HepG2 (cell line): ENCODE measurements around the gene HNF1B. TPM values are rescaled to one million over a fixed set of nuclear protein-coding genes. Genes with fewer than 3 reads are reported as not detected.

Source experiments
- CCDC6 ChIP-seq: sonication (generic); formaldehyde crosslinking; IDR thresholded peaks from 2 replicates; pipeline ENCODE4 v1.8.1; 2022; ENCODE audit warnings: mild to moderate bottlenecking, missing genetic modification reagents, moderate library complexity
- CTCF ChIP-seq: sonication (generic); formaldehyde crosslinking; IDR thresholded peaks from 2 replicates; pipeline ENCODE4 v1.5.0; 2020; ENCODE audit warnings: mild to moderate bottlenecking, missing genetic modification reagents, moderate library complexity
- DR1 ChIP-seq: sonication (generic); formaldehyde crosslinking; IDR thresholded peaks from 2 replicates; pipeline ENCODE4 v1.8.0; 2021; ENCODE audit warnings: mild to moderate bottlenecking, missing genetic modification reagents, inconsistent platforms
- EEA1 ChIP-seq: sonication (generic); formaldehyde crosslinking; IDR thresholded peaks from 2 replicates; pipeline ENCODE4 v1.5.1; 2020; ENCODE audit warnings: mild to moderate bottlenecking, missing genetic modification reagents, borderline replicate concordance
- FOXK1 ChIP-seq: sonication (generic); formaldehyde crosslinking; IDR thresholded peaks from 2 replicates; pipeline ENCODE4 v1.4.0; 2020; ENCODE audit warnings: low read depth, missing genetic modification reagents, borderline replicate concordance
- KDM2A ChIP-seq: sonication (generic); formaldehyde crosslinking; IDR thresholded peaks from 2 replicates; pipeline ENCODE4 v1.4.0; 2020; ENCODE audit warnings: low read depth, missing genetic modification reagents, borderline replicate concordance
- KLF11 ChIP-seq: IDR thresholded peaks from 2 replicates; pipeline ENCODE4 v1.6.1; 2016; ENCODE audit warnings: missing compliant biosample characterization
- MAFF ChIP-seq: IDR thresholded peaks from 2 replicates; pipeline ENCODE4 v1.6.1; 2011; ENCODE audit warnings: low read depth, low read length, improper control_type of control experiment
- NRL ChIP-seq: sonication (generic); formaldehyde crosslinking; IDR thresholded peaks from 2 replicates; pipeline ENCODE4 v1.5.0; 2020; ENCODE audit warnings: missing genetic modification reagents, mild to moderate bottlenecking, moderate library complexity, borderline replicate concordance
- PRMT3 ChIP-seq: sonication (generic); formaldehyde crosslinking; IDR thresholded peaks from 2 replicates; pipeline ENCODE4 v1.8.1; 2022; ENCODE audit warnings: low read depth, mild to moderate bottlenecking, moderate library complexity, missing genetic modification reagents, borderline replicate concordance
- RBFOX2 ChIP-seq: fragments of 200-400 bp; formaldehyde crosslinking; IDR thresholded peaks from 2 replicates; pipeline ENCODE4 v1.6.1; 2017; ENCODE audit warnings: low read depth, mild to moderate bottlenecking, low read length
- SIN3A ChIP-seq: IDR thresholded peaks from 2 replicates; pipeline ENCODE4 v1.6.1; 2011; ENCODE audit warnings: low read depth, mild to moderate bottlenecking, control low read depth, low read length, borderline replicate concordance
- TBX3 ChIP-seq: fragments of 450-650 bp; IDR thresholded peaks from 2 replicates; pipeline ENCODE4 v1.6.1; 2017; ENCODE audit warnings: antibody characterized with exemption, mild to moderate bottlenecking, inconsistent platforms, borderline replicate concordance
- TEAD2 ChIP-seq: sonication (generic); formaldehyde crosslinking; IDR thresholded peaks from 2 replicates; pipeline ENCODE4 v1.9.0; 2021; ENCODE audit warnings: missing genetic modification reagents
- TEAD3 ChIP-seq: optimal IDR thresholded peaks from 2 replicates; pipeline ENCODE3; 2016; ENCODE audit warnings: borderline replicate concordance
- ZBTB10 ChIP-seq: sonication (generic); formaldehyde crosslinking; IDR thresholded peaks from 2 replicates; pipeline ENCODE4 v1.4.0; 2020; ENCODE audit warnings: missing genetic modification reagents, borderline replicate concordance
- ZBTB4 ChIP-seq: sonication (generic); formaldehyde crosslinking; IDR thresholded peaks from 2 replicates; pipeline ENCODE4 v1.4.0; 2020; ENCODE audit warnings: missing genetic modification reagents, mild to moderate bottlenecking, borderline replicate concordance
- ZFY ChIP-seq: sonication (generic); formaldehyde crosslinking; IDR thresholded peaks from 2 replicates; pipeline ENCODE4 v1.4.0; 2020; ENCODE audit warnings: missing genetic modification reagents
- ZNF839 ChIP-seq: sonication (generic); formaldehyde crosslinking; IDR thresholded peaks from 2 replicates; pipeline ENCODE4 v1.4.0; 2020; ENCODE audit warnings: missing genetic modification reagents, mild to moderate bottlenecking, borderline replicate concordance
- polyA plus RNA-seq, 8 experiments: library from polyadenylated mRNA; depleted of rRNA in 3 of 8; stranded (reverse) in 7 of 8; unstranded in 1 of 8; fragments of >200 nt; fragmentation: Illumina TruSeq in 4 of 8; extraction: Trizol in 4 of 8; gene quantifications; 2 replicates each; pipeline versions ENCODE4 v1.2.1 to v1.2.3, GENCODE V29; 2011 to 2016; ENCODE audit warnings: low read depth in 4 of 8, missing spikeins in 1 of 8, mixed read lengths in 1 of 8; ENCODE audit not compliant: insufficient read depth in 1 of 8
- total RNA-seq, 5 experiments: library from RNA; depleted of rRNA; stranded (reverse); fragments of >200 nt; fragmentation: Illumina TruSeq; extraction: Trizol; gene quantifications; 2 replicates each; pipeline ENCODE4 v1.2.3, GENCODE V29; 2016; ENCODE audit warnings: low read depth in 1 of 5

Gene HNF1B
- total and polyA plus RNA-seq, 2 of the 13 experiments (the other 11 are each of a cell fraction or from before 2014, with no cell fraction given) = 1.9 to 5.3 TPM

GRCh38 chr17:37743875-37744632, 805 bp downstream of the HNF1B start (continued):
- TF ChIP-seq PRMT3 (CRISPR knock-in tag) (0 out of 2 replicates have a peak, but pooled peaks have one; percentile 79), ZFY (CRISPR knock-in tag) (peak; percentile 40), TBX3 (no peak), EEA1 (0 out of 2 replicates have a peak, but pooled peaks have one; percentile 14), TEAD3 (CRISPR knock-in tag) (no peak), CCDC6 (CRISPR knock-in tag) (peak; percentile 67; the same call in 1 of the 2 replicates), ZBTB4 (no peak), ZNF839 (CRISPR knock-in tag) (no peak), FOXK1 (no peak), SIN3A (peak; percentile 58; the same call in 1 of the 2 replicates), MAFF (no peak), KDM2A (0 out of 2 replicates have a peak, but pooled peaks have one; percentile 34), DR1 (CRISPR knock-in tag) (no peak), NRL (peak; percentile 26; the same call in 1 of the 2 replicates), KLF11 (CRISPR knock-in tag) (0 out of 2 replicates have a peak, but pooled peaks have one; percentile 72), RBFOX2 (peak; percentile 75), TEAD2 (CRISPR knock-in tag) (no peak), ZBTB10 (CRISPR knock-in tag) (0 out of 2 replicates have a peak, but pooled peaks have one; percentile 33), CTCF (CRISPR knock-in tag) (peak; percentile 57)
